H1 (cell line): ENCODE data around the gene SKP1. TPM values are rescaled to one million over a fixed set of nuclear protein-coding genes. Genes with fewer than 3 reads are reported as not detected.

Source experiments
- CTCF ChIA-PET: fragments of 300-600 bp; sonication (Branson Sonifier 250); formaldehyde crosslinking; loops from one replicate; lab custom pipeline; 2021; ENCODE audit not compliant: partially characterized antibody; lab: Charles Lee
- POLR2A ChIA-PET: fragments of 300-600 bp; sonication (Branson Sonifier 250); formaldehyde crosslinking; loops from one replicate; lab custom pipeline; 2021; ENCODE audit warnings: inconsistent platforms; ENCODE audit not compliant: partially characterized antibody; lab: Charles Lee
- DNase-seq, 2 experiments: peaks; one replicate each; pipeline versions ENCODE4 v3.0.0 to v3.0.0-alpha.2; 2010 to 2022; ENCODE audit warnings: low spot score in 2 of 2, low read depth in 1 of 2, mixed read lengths in 1 of 2
- FAIRE-seq: peaks from 2 replicates; lab custom pipeline; 2011; peaks lifted over from hg19 to GRCh38; lab: Jason Lieb, UNC
- H2AFZ ChIP-seq: 2 replicates; pipeline ENCODE4 v1.8.1; 2012; ENCODE audit warnings: low read length, inconsistent platforms
- H2AK5ac ChIP-seq: 2 replicates; pipeline ENCODE4 v1.6.1; 2013; ENCODE audit warnings: low read depth, low read length
- H2BK120ac ChIP-seq: replicated peaks from 2 replicates; pipeline ENCODE3; 2013; ENCODE audit warnings: low read depth, low read length, inconsistent platforms
- H2BK12ac ChIP-seq: 2 replicates; pipeline ENCODE4 v1.6.1; 2013; ENCODE audit warnings: low read depth, low read length
- H2BK15ac ChIP-seq: 2 replicates; pipeline ENCODE4 v1.6.1; 2013; ENCODE audit warnings: low read length
- H2BK20ac ChIP-seq: 2 replicates; pipeline ENCODE4 v1.6.1; 2013; ENCODE audit warnings: low read length
- H2BK5ac ChIP-seq: 2 replicates; pipeline ENCODE4 v1.6.1; 2013; ENCODE audit warnings: low read depth, low read length
- H3K14ac ChIP-seq: 2 replicates; pipeline ENCODE4 v1.6.1; 2013; ENCODE audit warnings: inconsistent platforms; ENCODE audit not compliant: insufficient read length
- H3K18ac ChIP-seq: 2 replicates; pipeline ENCODE4 v1.6.1; 2013; ENCODE audit warnings: low read length; ENCODE audit errors: extremely low read depth
- H3K23ac ChIP-seq: 2 replicates; pipeline ENCODE4 v1.6.1; 2013; ENCODE audit warnings: inconsistent platforms; ENCODE audit not compliant: insufficient read length
- H3K23me2 ChIP-seq: 2 replicates; pipeline ENCODE4 v1.6.1; 2013; ENCODE audit warnings: low read depth, low read length
- H3K27ac ChIP-seq: 2 replicates; pipeline ENCODE4 v1.6.1; 2011; ENCODE audit warnings: low read depth, low read length, inconsistent platforms
- H3K27me3 ChIP-seq, 4 experiments: replicated peaks in 1 of 4; 1 replicate in 1 of 4; 2 replicates in 3 of 4; pipeline versions ENCODE4 v1.6.1 to v1.8.1; 2011 to 2013; ENCODE audit warnings: low read length in 3 of 4, mild to moderate bottlenecking in 3 of 4, inconsistent platforms in 2 of 4, mixed read lengths in 2 of 4, moderate library complexity in 1 of 4; ENCODE audit not compliant: control insufficient read depth in 3 of 4, insufficient read depth in 3 of 4; ENCODE audit errors: extremely low read depth in 1 of 4
- H3K36me3 ChIP-seq, 4 experiments: 2 replicates each; pipeline versions ENCODE4 v1.6.1 to v1.8.1; 2011 to 2013; ENCODE audit warnings: mild to moderate bottlenecking in 4 of 4, low read length in 3 of 4, moderate library complexity in 2 of 4, control low read depth in 1 of 4, inconsistent platforms in 1 of 4; ENCODE audit not compliant: insufficient read depth in 4 of 4, control insufficient read depth in 2 of 4
- H3K4ac ChIP-seq: replicated peaks from 2 replicates; pipeline ENCODE3; 2013; ENCODE audit warnings: low read length, low read depth, mixed read lengths, inconsistent platforms; ENCODE audit not compliant: insufficient read length
- H3K4me1 ChIP-seq, 4 experiments: replicated peaks in 1 of 4; 1 replicate in 1 of 4; 2 replicates in 3 of 4; pipeline versions ENCODE4 v1.6.1 to v1.8.1; 2011 to 2013; ENCODE audit warnings: low read length in 3 of 4, inconsistent platforms in 2 of 4, mixed read lengths in 1 of 4; ENCODE audit not compliant: insufficient read depth in 4 of 4, control insufficient read depth in 3 of 4
- H3K4me2 ChIP-seq, 2 experiments: 2 replicates each; pipeline versions ENCODE4 v1.6.1 to v1.8.1; 2011 to 2013; ENCODE audit warnings: low read depth in 2 of 2, low read length in 2 of 2, control low read depth in 1 of 2, inconsistent platforms in 1 of 2, mild to moderate bottlenecking in 1 of 2; ENCODE audit not compliant: insufficient read depth in 1 of 2
- H3K4me3 ChIP-seq, 4 experiments: fragments of 200-600, 300-600 bp in 1 of 4; sonication (generic), shearing (Covaris generic), sonication (Bioruptor Twin) in 1 of 4; 2 replicates each; pipeline versions ENCODE4 v1.5.1 to v1.8.1; 2011 to 2016; ENCODE audit warnings: low read length in 4 of 4, low read depth in 3 of 4, control low read depth in 2 of 4, inconsistent platforms in 2 of 4, mild to moderate bottlenecking in 2 of 4, mixed read lengths in 1 of 4, moderate library complexity in 1 of 4; ENCODE audit not compliant: insufficient read depth in 2 of 4; ENCODE audit errors: extremely low read depth in 1 of 4
- H3K56ac ChIP-seq: replicated peaks from 2 replicates; pipeline ENCODE3; 2013; ENCODE audit warnings: low read depth, mild to moderate bottlenecking, mixed read lengths, low read length, inconsistent platforms; ENCODE audit not compliant: insufficient read length
- H3K79me1 ChIP-seq: 2 replicates; pipeline ENCODE4 v1.6.1; 2013; ENCODE audit warnings: low read depth, low read length, control low read depth
- H3K79me2 ChIP-seq, 2 experiments: 2 replicates each; pipeline versions ENCODE4 v1.6.1 to v1.8.1; 2012 to 2013; ENCODE audit warnings: low read length in 2 of 2, mild to moderate bottlenecking in 2 of 2, inconsistent platforms in 1 of 2; ENCODE audit not compliant: insufficient read depth in 2 of 2, control insufficient read depth in 1 of 2
- H3K9ac ChIP-seq, 4 experiments: replicated peaks in 1 of 4; 1 replicate in 1 of 4; 2 replicates in 3 of 4; pipeline versions ENCODE4 v1.6.1 to v1.8.1; 2011 to 2013; ENCODE audit warnings: low read depth in 3 of 4, low read length in 3 of 4, control low read depth in 2 of 4, mild to moderate bottlenecking in 2 of 4, moderate library complexity in 2 of 4, inconsistent platforms in 1 of 4; ENCODE audit errors: extremely low read depth in 1 of 4
- H3K9me3 ChIP-seq, 2 experiments: 2 replicates each; pipeline versions ENCODE4 v1.6.1 to v1.8.1; 2012 to 2013; ENCODE audit warnings: mild to moderate bottlenecking in 2 of 2, moderate library complexity in 2 of 2, control low read depth in 1 of 2, inconsistent platforms in 1 of 2, low read depth in 1 of 2, low read length in 1 of 2, mixed read lengths in 1 of 2; ENCODE audit not compliant: insufficient read depth in 2 of 2
- H4K20me1 ChIP-seq, 2 experiments: replicated peaks in 1 of 2; 2 replicates each; pipeline versions ENCODE3 to v1.8.1; 2011 to 2013; ENCODE audit warnings: inconsistent platforms in 2 of 2, low read length in 2 of 2, mild to moderate bottlenecking in 1 of 2; ENCODE audit not compliant: insufficient read depth in 2 of 2, control insufficient read depth in 1 of 2
- H4K5ac ChIP-seq: 2 replicates; pipeline ENCODE4 v1.6.1; 2013; ENCODE audit warnings: low read length, low read depth, mixed read lengths, inconsistent platforms; ENCODE audit not compliant: insufficient read length
- H4K8ac ChIP-seq: 2 replicates; pipeline ENCODE4 v1.8.0; 2013; ENCODE audit warnings: mild to moderate bottlenecking, moderate library complexity, low read length, inconsistent platforms; ENCODE audit not compliant: insufficient read depth; ENCODE audit errors: extremely low read depth
- H4K91ac ChIP-seq: replicated peaks from 2 replicates; pipeline ENCODE3; 2013; ENCODE audit warnings: low read length, mixed read lengths, inconsistent platforms; ENCODE audit not compliant: insufficient read length
- ATF3 ChIP-seq: IDR thresholded peaks from 2 replicates; pipeline ENCODE4 v1.6.1; 2011; ENCODE audit warnings: low read depth, mild to moderate bottlenecking, low read length; ENCODE audit not compliant: insufficient read depth
- CREB1 ChIP-seq: IDR thresholded peaks from 2 replicates; pipeline ENCODE4 v1.6.1; 2012; ENCODE audit warnings: inconsistent platforms
- CTBP2 ChIP-seq: IDR thresholded peaks from 2 replicates; pipeline ENCODE4 v1.7.0; 2011; ENCODE audit warnings: borderline replicate concordance, mild to moderate bottlenecking, moderate library complexity, mixed read lengths, low read length; ENCODE audit not compliant: insufficient read depth, insufficient read length
- FOSL1 ChIP-seq: IDR thresholded peaks from 2 replicates; pipeline ENCODE4 v1.6.1; 2011; ENCODE audit warnings: mild to moderate bottlenecking, low read depth, low read length, moderate library complexity; ENCODE audit not compliant: insufficient read depth
- GABPA ChIP-seq: IDR thresholded peaks from 2 replicates; pipeline ENCODE4 v1.6.1; 2011; ENCODE audit warnings: mild to moderate bottlenecking, low read length, moderate library complexity, borderline replicate concordance; ENCODE audit not compliant: insufficient read depth
- JUND ChIP-seq: IDR thresholded peaks from 2 replicates; pipeline ENCODE4 v1.6.1; 2011; ENCODE audit warnings: mild to moderate bottlenecking, improper control_type of control experiment, low read length
- POLR2AphosphoS5 ChIP-seq: IDR thresholded peaks from 2 replicates; pipeline ENCODE4 v1.6.1; 2011; ENCODE audit warnings: low read depth, low read length
- POU5F1 ChIP-seq: IDR thresholded peaks from 2 replicates; pipeline ENCODE4 v1.6.1; 2011; ENCODE audit warnings: low read depth, mild to moderate bottlenecking, low read length, moderate library complexity
- RAD21 ChIP-seq, 2 experiments: IDR thresholded peaks in 1 of 2; conservative IDR thresholded peaks in 1 of 2; 2 replicates each; pipeline ENCODE4 v1.6.1; 2011; ENCODE audit warnings: low read depth in 2 of 2, low read length in 2 of 2, improper control_type of control experiment in 1 of 2, inconsistent platforms in 1 of 2, mild to moderate bottlenecking in 1 of 2, moderate library complexity in 1 of 2
- YY1 ChIP-seq: IDR thresholded peaks from 2 replicates; pipeline ENCODE4 v1.6.1; 2011; ENCODE audit warnings: low read depth, mild to moderate bottlenecking, low read length
- WGBS, 2 experiments: shearing (Covaris generic) in 1 of 2; methylation state at CpG; one replicate each; pipeline versions ENCODE4 v1.1.6 to v1.1.7; 2013 to 2015; ENCODE audit warnings: low lambda C conversion rate in 2 of 2, mixed read lengths in 2 of 2, inconsistent platforms in 1 of 2, low coverage in 1 of 2, missing lambda C conversion rate in 1 of 2; ENCODE audit not compliant: insufficient replicate concordance in 2 of 2, insufficient coverage in 1 of 2, insufficient read length in 1 of 2; ENCODE audit errors: extremely low coverage in 1 of 2, missing lambda C conversion rate in 1 of 2; 5-methylcytosine and 5-hydroxymethylcytosine counted together
- polyA plus RNA-seq, 7 experiments: library from polyadenylated mRNA; depleted of rRNA in 3 of 7; stranded (reverse) in 5 of 7; unstranded in 2 of 7; fragments of >200 nt in 5 of 7; fragments of 200-250 nt in 2 of 7; gene quantifications; 1 replicate in 5 of 7; 2 replicates in 1 of 7; 4 replicates in 1 of 7; pipeline versions ENCODE4 v1.2.1 to v1.2.3, GENCODE V29; 2011 to 2013; ENCODE audit warnings: missing spikeins in 2 of 7, mixed read lengths in 2 of 7
- total RNA-seq: library from RNA; stranded (reverse); fragmentation: NEBNext Ultra II Directional; extraction: Animal tissue kit (Norgen Biotek cat#: 25700); gene quantifications from 2 replicates; pipeline ENCODE4 v1.2.1, GENCODE V29; 2021

The SKP1 gene
- total and polyA plus RNA-seq, 2 of the 8 experiments (the other 6 are each of a cell fraction or from before 2014, with no cell fraction given): 163 to 332 TPM

GRCh38 chr5:134145779-134146581 is 30.8 kb downstream of the SKP1 start:
- Histone ChIP-seq H4K5ac (no peak overlapping the region), H3K14ac (no peak overlapping the region), H3K23ac (no peak overlapping the region), H3K4me1 (no peaks in the 10 kb centered on the region), H3K56ac (no peak overlapping the region), H3K9me3 (no peaks in the 10 kb centered on the region), H3K4me3 (no peak overlapping the region), H2BK15ac (no peak overlapping the region), H3K4me2 (no peak overlapping the region), H3K79me1 (peaks cover 5% of the 10 kb centered on the region; the same call in 1 of the 2 replicates), H2BK20ac (no peak overlapping the region), H2BK120ac (no peak overlapping the region), H4K8ac (no peak overlapping the region), H4K91ac (no peak overlapping the region), H2BK5ac (no peak overlapping the region), H3K4ac (no peak overlapping the region), H2AFZ (no peak overlapping the region), H3K27me3 (no peaks in the 10 kb centered on the region), H3K36me3 (peaks cover 6 to 28% (median 23%) of the 10 kb centered on the region in 4 experiments; a peak in 7 of 8 replicates), H3K18ac (no peak overlapping the region), H3K9ac (no peak overlapping the region), H2AK5ac (no peak overlapping the region), H3K27ac (no peak overlapping the region), H4K20me1 (peaks cover 14 to 37% of the 10 kb centered on the region in 2 experiments), H3K79me2 (0 out of 4 replicates have a peak, but pooled peaks cover 0 to 3% of the 10 kb centered on the region in 2 experiments), H2BK12ac (no peak overlapping the region), H3K23me2 (no peaks in the 10 kb centered on the region)
- POLR2A ChIA-PET: interaction anchor here (0.8 to 3.4 kb wide), 6 partner anchors 13 to 106 kb away, joined by 3 to 18 read pairs (median 4); partner anchors contain the start of gene SKP1
- peak; percentile 53 to 94 for DNase-seq
- CTCF ChIA-PET: interaction anchor here (0.5 to 24.3 kb wide), 35 partner anchors 8 to 947 kb away, joined by 3 to 629 read pairs (median 3); no protein-coding TSS in a partner anchor
- FAIRE-seq: peak; percentile 19
- 79% methylated on average over 7 of the region's 13 CpGs; no CpG with 5 or more reads in 1 of the 2 experiments for WGBS, 2 experiments
- TF ChIP-seq YY1: 0 out of 2 replicates have a peak, but pooled peaks have one; percentile 17
- TF ChIP-seq CREB1: peak; percentile 29; the same call in 1 of the 2 replicates
- no peak for TF ChIP-seq ATF3
- no peak for TF ChIP-seq GABPA
- no peak for TF ChIP-seq JUND
- TF ChIP-seq FOSL1: no peak
- TF ChIP-seq RAD21 (IDR thresholded peaks at IDR 0.05 in 1 of 2, conservative IDR thresholded peaks at IDR 0.05 in 1 of 2; ENCODE audit: low read depth in 2 of 2, low read length in 2 of 2): peak; percentile 62 to 77
- TF ChIP-seq POU5F1: no peak
- TF ChIP-seq POLR2AphosphoS5: peak; percentile 12; the same call in 1 of the 2 replicates
- TF ChIP-seq CTBP2: no peak
